HG03060 (cell line): ENCODE measurements around the gene ANKH.
"Not testable (repeated sequence)": the region's sequence is repeated elsewhere in the genome, so short reads cannot be mapped to it uniquely, and the experiment has no call there.

Experiments
- ATAC-seq: cut with Tn5 transposase; IDR thresholded peaks from one replicate; pipeline ENCODE4 v1.9.1; 2021; ENCODE audit warnings: low read depth, moderate number of reproducible peaks; ENCODE audit not compliant: unreplicated experiment

The ANKH gene

GRCh38 chr5:14871214-14872069 lies at the start of gene ANKH:
TSS of gene ANKH (minus strand) at chr5:14871778. CDS start at chr5:14871447, 331 bp downstream.
- peak; percentile 31 for ATAC-seq

GRCh38 chr5:14920121-14920520 lies 48.5 kb upstream of the ANKH start:
- ATAC-seq, result no peak

- ATAC-seq, result not testable (repeated sequence)
Measured at GRCh38 chr5:14919106-14919505, 47.5 kb upstream of the ANKH start.

DNA sequence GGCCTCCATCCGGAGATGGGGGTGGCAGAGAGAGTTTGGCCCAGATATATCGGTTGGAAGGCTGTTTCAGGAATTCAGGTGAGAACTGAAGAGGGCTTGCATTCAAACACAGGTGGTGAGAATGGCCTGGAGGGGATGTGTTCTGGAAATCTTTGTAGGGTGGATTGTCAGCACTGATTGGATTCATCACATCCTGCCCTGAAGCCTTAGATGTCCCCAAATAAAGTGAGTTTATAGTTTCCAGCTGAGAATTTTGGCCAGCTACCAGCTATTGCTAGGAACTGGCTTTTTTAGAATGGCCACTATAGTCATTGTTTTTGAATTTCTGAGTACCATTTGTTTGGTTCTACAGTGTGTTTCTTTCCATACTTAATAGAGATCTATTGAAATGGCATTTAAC lies 46.1 kb upstream of the ANKH start:
- ATAC-seq, result no peak

- ATAC-seq, result no peak
Measured at GRCh38 chr5:14915291-14915952, 43.8 kb upstream of the ANKH start.

DNA sequence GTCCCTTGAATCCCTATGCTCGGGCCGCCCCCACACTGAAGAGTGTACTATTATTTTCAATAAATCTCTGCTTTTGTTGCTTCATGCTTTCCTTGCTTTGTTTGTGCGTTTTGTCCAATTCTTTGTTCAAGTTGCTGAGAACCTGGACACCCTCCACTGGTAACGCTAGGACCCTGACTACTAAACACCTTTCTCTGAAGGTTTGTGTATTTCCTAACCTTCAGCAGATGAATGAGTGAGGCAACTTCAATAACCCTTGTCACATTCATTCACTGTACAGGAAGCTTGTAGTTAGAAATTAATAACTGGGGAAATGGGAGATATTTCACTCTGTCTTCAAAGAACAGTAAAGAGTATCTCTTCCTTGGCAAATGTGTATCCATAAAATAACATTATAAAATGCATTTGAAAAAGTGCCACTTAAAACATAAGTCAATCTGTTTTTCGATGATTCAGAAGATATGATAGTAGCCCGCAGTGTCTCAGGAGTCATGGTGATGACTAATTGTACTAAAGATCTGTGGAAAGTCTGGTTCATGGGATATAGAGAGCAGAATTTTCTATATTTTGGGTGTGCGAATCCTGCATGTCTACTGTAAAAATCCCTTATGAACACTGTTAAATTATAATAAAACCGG lies 43.2 kb upstream of the ANKH start:
- no peak for ATAC-seq

DNA sequence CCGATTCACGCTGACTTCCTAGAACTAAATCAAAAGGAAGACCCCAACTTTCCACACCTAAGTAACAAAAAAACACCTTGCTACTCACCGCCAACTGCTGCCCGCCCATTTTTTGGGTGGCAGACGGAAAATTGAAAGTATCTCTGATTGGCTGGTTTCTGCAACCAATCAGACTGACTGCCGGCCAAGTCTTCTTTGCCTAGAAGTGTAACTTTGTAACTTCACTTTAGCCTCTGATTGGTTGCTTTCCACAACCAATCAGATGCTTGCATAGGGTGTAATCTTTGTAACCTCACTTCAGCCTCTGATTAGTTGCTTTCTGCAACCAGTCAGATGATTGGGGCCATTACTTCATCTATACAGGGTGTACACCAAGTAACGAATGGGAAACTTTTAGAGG lies 42.6 kb upstream of the ANKH start:
- ATAC-seq, result no peak

DNA sequence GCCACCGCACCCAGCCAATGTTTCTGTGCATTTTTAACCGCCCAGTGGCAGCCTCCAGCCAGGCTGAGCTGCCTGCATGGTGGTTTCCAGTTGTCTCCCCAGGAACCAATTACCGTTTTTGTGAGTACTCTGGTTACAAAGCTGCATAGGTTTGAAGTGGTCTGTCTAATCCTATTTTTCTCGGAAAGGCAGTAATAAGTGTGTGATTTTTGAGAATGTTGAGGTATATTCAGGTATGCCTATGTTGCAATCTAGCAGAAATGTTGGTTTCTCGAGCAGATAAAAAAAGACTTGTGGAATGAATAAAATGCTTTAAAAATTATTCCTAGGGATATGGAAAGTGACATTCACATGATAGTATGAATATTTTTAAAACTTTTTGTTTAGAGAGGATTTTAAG lies 41.5 kb upstream of the ANKH start:
- no peak for ATAC-seq

GRCh38 chr5:14912206-14912605 lies 40.6 kb upstream of the ANKH start:
- ATAC-seq, result no peak

DNA sequence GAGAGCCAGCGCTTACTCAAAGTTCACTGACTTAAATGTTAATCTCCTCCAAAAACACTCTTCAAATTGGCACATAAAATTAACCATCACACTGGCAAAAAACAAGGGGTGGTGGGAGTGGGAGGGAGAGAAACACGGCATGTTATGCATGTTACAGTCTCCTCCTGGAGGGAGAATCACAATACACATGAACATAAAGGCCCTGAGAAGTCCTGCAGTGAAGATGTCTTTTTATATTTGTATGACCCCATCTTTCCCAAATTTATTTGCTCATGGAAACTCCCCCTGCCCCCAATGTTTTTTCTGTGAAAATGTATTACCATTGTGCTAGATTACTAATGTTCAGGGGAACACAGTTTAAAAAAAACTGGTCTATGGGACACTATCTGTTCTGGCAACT lies 37.8 kb upstream of the ANKH start:
- no peak for ATAC-seq

DNA sequence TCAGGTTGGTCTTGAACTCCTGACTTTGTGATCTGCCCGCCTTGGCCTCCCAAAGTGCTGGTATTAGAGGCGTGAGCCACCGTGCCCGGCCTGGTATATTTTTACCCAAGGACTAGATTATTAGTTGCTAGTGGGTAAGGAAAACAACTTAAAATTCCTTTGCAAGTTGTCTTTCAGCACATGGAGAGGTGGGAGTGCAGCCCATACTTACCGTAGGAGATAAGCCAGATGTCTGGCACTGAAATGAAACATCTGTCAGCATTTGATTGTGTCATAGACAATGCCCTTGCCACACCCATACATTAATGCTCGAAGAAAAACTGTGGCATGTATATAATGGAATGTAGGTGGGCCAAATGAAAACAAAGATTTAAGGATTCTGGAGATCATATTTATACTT lies 36.6 kb upstream of the ANKH start:
- ATAC-seq, result no peak

GRCh38 chr5:14906628-14907027 lies 35.0 kb upstream of the ANKH start:
- no peak for ATAC-seq

GRCh38 chr5:14902826-14903560 lies 31.4 kb upstream of the ANKH start:
- ATAC-seq, result no peak

GRCh38 chr5:14901462-14902051 lies 30.0 kb upstream of the ANKH start:
- ATAC-seq, result no peak

DNA sequence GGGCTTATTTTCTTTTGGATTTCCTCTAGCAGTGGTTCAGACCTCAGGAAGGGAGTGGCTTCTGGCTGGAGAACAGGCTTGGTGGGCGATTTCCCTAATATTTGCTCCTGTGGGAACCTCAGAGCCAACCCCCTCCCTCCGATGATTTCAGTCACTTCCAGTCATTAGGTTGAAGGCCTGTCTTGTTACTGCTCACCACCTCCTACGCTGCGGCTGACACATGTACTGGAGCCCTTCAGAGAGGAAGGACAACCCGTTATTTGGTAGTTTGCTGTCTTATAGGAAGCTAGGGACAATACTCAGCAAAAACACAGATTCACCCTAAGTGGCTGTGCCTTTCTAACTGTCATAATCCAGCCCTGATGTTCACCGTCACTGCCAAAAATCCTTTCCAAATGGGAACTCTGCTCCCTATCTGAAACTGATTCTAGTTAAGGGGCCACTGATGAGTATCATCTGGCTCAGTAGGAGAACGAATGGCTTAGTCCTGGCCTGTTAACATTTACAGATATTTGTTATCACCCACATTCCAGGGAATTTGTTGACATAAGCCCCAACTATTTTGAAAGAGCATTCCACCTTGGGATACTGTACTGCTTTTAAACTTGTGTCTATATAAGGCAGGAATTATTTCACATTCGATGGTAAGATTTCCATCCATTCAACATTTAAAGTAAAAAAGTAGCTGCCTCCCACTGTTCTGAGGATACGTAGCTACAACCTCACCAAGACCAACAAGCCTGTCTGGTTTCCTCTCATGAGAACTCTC lies 29.3 kb upstream of the ANKH start:
- ATAC-seq, result no peak

- ATAC-seq, result no peak
Measured at GRCh38 chr5:14896131-14896530, 24.6 kb upstream of the ANKH start.

- no peak for ATAC-seq
Measured at GRCh38 chr5:14895301-14895700, 23.7 kb upstream of the ANKH start.

DNA sequence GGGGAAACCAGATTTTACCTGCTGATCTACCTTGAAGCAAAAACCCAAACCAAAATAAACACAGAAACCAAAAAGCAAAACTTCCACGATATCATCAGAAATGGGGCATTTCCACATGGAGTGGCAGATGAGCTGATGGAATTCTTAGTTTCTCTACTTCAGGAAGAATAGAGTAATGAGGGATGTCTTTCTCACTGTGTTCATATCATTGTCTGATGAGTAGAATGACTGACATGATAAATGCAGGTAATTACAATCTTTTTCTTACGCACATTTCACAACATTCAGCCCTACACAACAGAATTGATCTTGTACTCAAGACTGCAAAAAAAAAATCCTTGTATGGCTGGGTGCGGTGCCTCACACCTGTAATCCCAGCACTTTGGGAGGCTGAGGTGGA lies 23.2 kb upstream of the ANKH start:
- ATAC-seq, result no peak

DNA sequence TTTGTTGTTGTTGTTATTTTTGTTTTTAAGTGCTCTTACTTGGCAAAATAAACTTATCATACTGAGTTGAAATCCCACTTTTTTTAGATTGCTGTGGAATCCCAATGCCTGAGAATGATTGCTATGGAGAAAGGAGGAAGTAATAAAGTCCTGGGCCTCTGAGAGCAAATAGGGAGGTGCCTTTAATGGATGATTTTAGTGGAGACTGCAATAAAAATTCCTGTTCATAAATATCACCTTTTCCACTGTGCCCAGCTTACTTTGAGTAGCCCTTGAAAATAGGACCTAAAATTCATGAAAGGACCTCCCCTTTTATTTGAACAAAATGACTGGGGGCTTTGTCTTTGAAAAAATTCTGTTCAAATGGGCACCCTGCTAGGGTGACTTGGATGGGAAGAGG lies 21.8 kb upstream of the ANKH start:
- no peak for ATAC-seq

DNA sequence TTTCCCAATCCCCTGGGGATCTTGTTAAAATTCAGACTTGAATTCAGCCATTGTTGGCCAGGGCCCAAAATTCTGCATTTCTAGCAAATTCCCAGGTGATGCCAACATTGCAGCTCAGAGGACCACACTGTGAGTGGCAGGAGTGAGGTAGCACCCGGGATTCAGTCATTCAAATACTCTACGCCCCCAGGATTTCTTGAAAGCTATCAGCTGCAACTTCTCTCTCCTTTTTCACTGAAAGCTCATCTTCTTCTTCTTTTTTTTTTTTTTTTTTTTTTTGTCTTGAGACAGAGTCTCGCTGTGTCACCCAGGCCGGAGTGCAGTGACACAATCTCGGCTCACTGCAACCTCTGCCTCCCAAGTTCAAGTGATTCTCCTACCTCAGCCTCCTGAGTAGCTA lies 19.3 kb upstream of the ANKH start:
- no peak for ATAC-seq
